Astrocyte of the cerebellum (primary cell): ENCODE data around the gene ENOX1.

Experiments used
- DNase-seq: peaks from one replicate; pipeline ENCODE4 v3.0.0-alpha.2; 2011; ENCODE audit warnings: low read depth
- H3K4me3 ChIP-seq: 2 replicates; pipeline ENCODE4 v1.5.1; 2011; ENCODE audit warnings: mild to moderate bottlenecking, low read depth, low read length, moderate library complexity
- in situ Hi-C: cut with HindIII; loops from 2 replicates; pipeline ENCODE4 v1.10.0; 2017; ENCODE audit warnings: low sequenced_read_pairs
- TF ChIP-seq, protein P1 (sequence below): IDR thresholded peaks from 2 replicates; pipeline ENCODE4 v1.5.1; 2012; ENCODE audit warnings: low read length, low read depth, moderate library complexity, mild to moderate bottlenecking; ENCODE audit errors: missing control alignments

Gene ENOX1

GRCh38 chr13:43335764-43336163, 451.0 kb downstream of the ENOX1 start:
- in situ Hi-C loops, result no loop called here
- TF ChIP-seq, protein P1, sequence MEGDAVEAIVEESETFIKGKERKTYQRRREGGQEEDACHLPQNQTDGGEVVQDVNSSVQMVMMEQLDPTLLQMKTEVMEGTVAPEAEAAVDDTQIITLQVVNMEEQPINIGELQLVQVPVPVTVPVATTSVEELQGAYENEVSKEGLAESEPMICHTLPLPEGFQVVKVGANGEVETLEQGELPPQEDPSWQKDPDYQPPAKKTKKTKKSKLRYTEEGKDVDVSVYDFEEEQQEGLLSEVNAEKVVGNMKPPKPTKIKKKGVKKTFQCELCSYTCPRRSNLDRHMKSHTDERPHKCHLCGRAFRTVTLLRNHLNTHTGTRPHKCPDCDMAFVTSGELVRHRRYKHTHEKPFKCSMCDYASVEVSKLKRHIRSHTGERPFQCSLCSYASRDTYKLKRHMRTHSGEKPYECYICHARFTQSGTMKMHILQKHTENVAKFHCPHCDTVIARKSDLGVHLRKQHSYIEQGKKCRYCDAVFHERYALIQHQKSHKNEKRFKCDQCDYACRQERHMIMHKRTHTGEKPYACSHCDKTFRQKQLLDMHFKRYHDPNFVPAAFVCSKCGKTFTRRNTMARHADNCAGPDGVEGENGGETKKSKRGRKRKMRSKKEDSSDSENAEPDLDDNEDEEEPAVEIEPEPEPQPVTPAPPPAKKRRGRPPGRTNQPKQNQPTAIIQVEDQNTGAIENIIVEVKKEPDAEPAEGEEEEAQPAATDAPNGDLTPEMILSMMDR, result no peak
- no peak overlapping the region for H3K4me3 ChIP-seq
- DNase-seq, result no peak

- in situ Hi-C loops, result no loop called here
- no peak overlapping the region for H3K4me3 ChIP-seq
- TF ChIP-seq, protein P1, result no peak
- DNase-seq, result no peak
Measured at GRCh38 chr13:43333176-43333575, 453.6 kb downstream of the ENOX1 start.

- no peak for DNase-seq
- TF ChIP-seq, protein P1, result no peak
- H3K4me3 ChIP-seq, result no peak overlapping the region
- in situ Hi-C loops, result no loop called here
Measured at GRCh38 chr13:43331672-43332071, 455.1 kb downstream of the ENOX1 start.

GRCh38 chr13:43329702-43330101, 457.1 kb downstream of the ENOX1 start:
- DNase-seq, result no peak
- H3K4me3 ChIP-seq, result no peak overlapping the region
- in situ Hi-C loops, result no loop called here
- TF ChIP-seq, protein P1, result no peak

- in situ Hi-C loops, result no loop called here
- DNase-seq, result no peak
- H3K4me3 ChIP-seq, result no peak overlapping the region
- TF ChIP-seq, protein P1, result no peak
Measured at GRCh38 chr13:43328907-43329306, 457.9 kb downstream of the ENOX1 start.

- no peak for DNase-seq
- TF ChIP-seq, protein P1, result no peak
- in situ Hi-C loops, result no loop called here
- no peak overlapping the region for H3K4me3 ChIP-seq
Measured at GRCh38 chr13:43326100-43326499, 460.7 kb downstream of the ENOX1 start.

GRCh38 chr13:43325636-43326035, 461.1 kb downstream of the ENOX1 start:
- no peak overlapping the region for H3K4me3 ChIP-seq
- in situ Hi-C loops, result no loop called here
- TF ChIP-seq, protein P1, result no peak
- DNase-seq, result no peak
